EH (cell line): Measurements from ENCODE around the gene MRAS.

Experiments
- DNase-seq: peaks from one replicate; pipeline ENCODE4 v3.0.0-alpha.2; 2015; ENCODE audit warnings: low read depth

Gene MRAS

GRCh38 chr3:138340511-138340910 lies 7.9 kb upstream of the MRAS start:
- no peak for DNase-seq

GRCh38 chr3:138344754-138345153 lies 3.6 kb upstream of the MRAS start:
- DNase-seq: no peak

- peak; percentile 38 for DNase-seq
These were observed 668 bp downstream of the MRAS start for GRCh38 chr3:138348754-138349739.

GRCh38 chr3:138349926-138350665 lies 1.7 kb downstream of the MRAS start:
- peak; percentile 55 for DNase-seq

- DNase-seq: no peak
These were observed 2.8 kb downstream of the MRAS start for GRCh38 chr3:138351151-138351550.

GRCh38 chr3:138351916-138352550 lies 3.7 kb downstream of the MRAS start:
- peak; percentile 31 for DNase-seq

- no peak for DNase-seq
These were observed 6.0 kb downstream of the MRAS start for GRCh38 chr3:138354376-138354775.

- DNase-seq: no peak
These were observed 6.7 kb downstream of the MRAS start for GRCh38 chr3:138355071-138355470.

GRCh38 chr3:138356730-138357405 lies 8.5 kb downstream of the MRAS start:
- no peak for DNase-seq

GRCh38 chr3:138359148-138359918 lies 11.0 kb downstream of the MRAS start:
- DNase-seq: no peak

- no peak for DNase-seq
These were observed 11.8 kb downstream of the MRAS start for GRCh38 chr3:138359919-138360868.

GRCh38 chr3:138360869-138361525 lies 12.6 kb downstream of the MRAS start:
- DNase-seq: no peak

- DNase-seq: no peak
These were observed 13.2 kb downstream of the MRAS start for GRCh38 chr3:138361561-138361971.

- DNase-seq: no peak
These were observed 14.2 kb downstream of the MRAS start for GRCh38 chr3:138362538-138362937.

GRCh38 chr3:138363322-138363721 lies 14.9 kb downstream of the MRAS start:
- DNase-seq: no peak

- no peak for DNase-seq
These were observed 16.2 kb downstream of the MRAS start for GRCh38 chr3:138364356-138365252.

- no peak for DNase-seq
These were observed 16.8 kb downstream of the MRAS start for GRCh38 chr3:138365253-138365555.

GRCh38 chr3:138366006-138366759 lies 17.8 kb downstream of the MRAS start:
- DNase-seq: no peak
